ENCODE data around the gene SPRR4.

DNA sequence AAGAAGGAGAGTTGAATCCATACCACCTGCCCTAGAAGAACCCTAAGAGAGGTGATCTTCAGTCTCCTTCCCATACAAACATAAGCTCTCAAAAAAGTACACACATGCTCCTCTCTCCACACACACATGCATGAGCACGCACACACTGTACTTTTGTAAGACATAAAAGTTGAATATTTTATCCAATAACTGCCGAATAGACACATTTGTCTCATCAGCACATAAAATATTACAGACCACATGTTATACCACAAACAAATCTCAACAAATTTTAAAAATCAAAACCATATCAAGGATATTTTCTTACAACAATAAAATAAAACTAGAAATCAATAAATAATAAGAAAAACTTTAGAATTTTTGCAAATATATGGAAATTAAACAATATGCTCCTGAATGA is 16.1 kb downstream of the SPRR4 start:
- TF ChIP-seq POLR2A (IDR thresholded peaks at IDR 0.05; ENCODE audit: low read depth, low read length), result no peak
- TF ChIP-seq POLR2AphosphoS5 (IDR thresholded peaks at IDR 0.05; ENCODE audit: low read depth, low read length), result no peak
